GM18505 (cell line): Measurements from ENCODE around the gene TRIM54.
"Not testable (repeated sequence)": the region's sequence is repeated elsewhere in the genome, so short reads cannot be mapped to it uniquely, and the experiment has no call there.

Experiments
- ATAC-seq: cut with Tn5 transposase; IDR thresholded peaks from one replicate; pipeline ENCODE4 v1.9.1; 2021; ENCODE audit not compliant: unreplicated experiment
- POLR2A ChIP-seq: IDR thresholded peaks from 4 replicates; pipeline ENCODE4 v1.6.1; 2011; ENCODE audit warnings: borderline replicate concordance; ENCODE audit not compliant: insufficient read depth, insufficient read length; ENCODE audit errors: extremely low read depth

Gene TRIM54

DNA sequence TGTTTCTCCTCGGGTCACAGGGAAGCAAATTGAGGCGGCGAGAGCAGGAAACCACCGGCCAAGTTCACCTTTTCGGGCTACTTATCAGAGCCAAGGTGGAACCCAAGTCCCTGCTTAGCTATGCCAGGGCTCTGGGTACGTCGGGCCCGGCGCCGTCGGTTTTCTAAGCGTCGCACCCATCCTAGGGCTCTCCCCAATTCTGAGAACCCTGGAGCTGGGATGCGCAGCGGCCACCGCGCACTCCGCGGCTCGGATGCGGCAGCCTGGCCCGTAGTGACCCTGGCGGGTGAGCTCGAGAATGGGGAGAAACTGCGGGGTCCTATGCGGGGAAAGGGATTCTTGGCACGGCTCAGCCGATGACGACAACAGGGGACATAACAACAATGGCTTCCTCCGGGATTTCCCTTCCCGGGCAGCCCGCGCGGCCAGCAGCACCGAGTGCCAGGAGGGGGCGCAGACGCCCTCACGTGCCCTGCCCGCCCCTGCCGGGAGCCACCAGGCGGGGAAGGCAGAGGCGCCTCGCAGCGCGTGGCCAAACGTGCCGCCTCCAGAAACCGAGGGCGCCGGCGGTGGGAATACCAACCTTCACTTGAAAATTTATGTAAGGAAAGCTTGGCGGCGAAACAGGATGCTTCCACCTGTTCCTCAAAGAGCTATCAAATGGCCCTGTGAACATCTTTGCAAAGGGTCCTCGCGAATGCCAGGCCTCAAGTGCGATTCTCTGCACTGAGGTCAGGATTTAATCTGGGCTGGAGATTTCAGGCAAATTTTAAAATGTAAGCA, 17.3 kb upstream of the TRIM54 start:
- ATAC-seq = no peak
- no peak for TF ChIP-seq POLR2A

DNA sequence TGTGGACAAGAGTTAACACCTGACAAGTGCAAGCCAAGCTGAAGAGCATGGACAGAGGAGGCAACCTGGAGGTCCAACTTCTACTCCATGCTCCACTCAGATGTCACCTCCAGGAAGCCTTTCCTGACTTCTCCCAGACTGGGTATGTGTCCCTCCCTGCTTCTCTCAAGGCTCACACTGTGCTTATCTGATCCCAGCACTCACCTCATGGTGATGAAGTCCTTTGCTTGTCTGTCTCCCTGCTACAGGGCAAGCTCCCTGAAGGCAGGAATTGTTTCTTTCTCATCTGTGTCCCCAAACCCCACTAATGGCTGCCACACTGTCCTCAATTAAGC, 16.7 kb upstream of the TRIM54 start:
- TF ChIP-seq POLR2A = no peak
- ATAC-seq = no peak

GRCh38 chr2:27268296-27268695, 13.9 kb upstream of the TRIM54 start:
- not testable (repeated sequence) for ATAC-seq

GRCh38 chr2:27270131-27270530, 12.1 kb upstream of the TRIM54 start:
- TF ChIP-seq POLR2A = no peak
- no peak for ATAC-seq

GRCh38 chr2:27270670-27271069, 11.6 kb upstream of the TRIM54 start:
- no peak for ATAC-seq
- no peak for TF ChIP-seq POLR2A

DNA sequence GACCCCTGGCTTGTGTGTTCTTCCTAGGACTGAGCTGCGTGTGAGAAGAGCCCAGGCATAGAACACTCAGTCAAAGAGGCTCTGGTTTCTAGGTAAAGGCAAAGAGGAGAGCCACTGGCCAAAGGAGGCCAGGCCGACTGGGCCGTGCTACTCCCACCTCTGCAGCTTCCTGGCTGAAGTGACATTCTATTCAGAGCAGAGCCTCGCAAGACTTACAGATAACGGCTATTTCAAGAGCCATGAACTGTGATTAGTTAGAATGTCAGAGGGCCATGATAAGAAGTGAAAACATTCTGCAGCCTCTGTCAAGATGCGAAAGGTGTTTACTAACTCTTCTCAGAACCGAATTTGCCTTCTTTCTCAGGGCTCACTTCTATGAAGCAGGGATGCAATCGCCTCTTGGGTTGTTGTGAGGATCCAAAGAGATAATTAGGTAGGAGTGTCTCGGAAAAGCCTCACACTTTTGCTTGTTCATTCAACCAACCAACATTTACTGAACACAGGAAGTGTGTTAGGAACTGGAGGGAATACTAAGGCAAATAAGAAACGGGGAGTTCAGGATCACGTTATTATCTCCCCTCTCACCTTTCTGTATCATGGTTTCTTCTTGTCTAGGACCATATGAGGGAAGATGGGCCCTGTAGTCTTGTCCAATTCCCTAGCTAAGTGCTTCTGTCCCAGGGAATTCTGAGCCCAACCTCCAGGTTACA, 10.4 kb upstream of the TRIM54 start:
- ATAC-seq = no peak

GRCh38 chr2:27272537-27273522, 9.4 kb upstream of the TRIM54 start:
- ATAC-seq = not testable (repeated sequence)

More for the DNA sequence above, 10.4 kb upstream of the TRIM54 start:
- TF ChIP-seq POLR2A = no peak

DNA sequence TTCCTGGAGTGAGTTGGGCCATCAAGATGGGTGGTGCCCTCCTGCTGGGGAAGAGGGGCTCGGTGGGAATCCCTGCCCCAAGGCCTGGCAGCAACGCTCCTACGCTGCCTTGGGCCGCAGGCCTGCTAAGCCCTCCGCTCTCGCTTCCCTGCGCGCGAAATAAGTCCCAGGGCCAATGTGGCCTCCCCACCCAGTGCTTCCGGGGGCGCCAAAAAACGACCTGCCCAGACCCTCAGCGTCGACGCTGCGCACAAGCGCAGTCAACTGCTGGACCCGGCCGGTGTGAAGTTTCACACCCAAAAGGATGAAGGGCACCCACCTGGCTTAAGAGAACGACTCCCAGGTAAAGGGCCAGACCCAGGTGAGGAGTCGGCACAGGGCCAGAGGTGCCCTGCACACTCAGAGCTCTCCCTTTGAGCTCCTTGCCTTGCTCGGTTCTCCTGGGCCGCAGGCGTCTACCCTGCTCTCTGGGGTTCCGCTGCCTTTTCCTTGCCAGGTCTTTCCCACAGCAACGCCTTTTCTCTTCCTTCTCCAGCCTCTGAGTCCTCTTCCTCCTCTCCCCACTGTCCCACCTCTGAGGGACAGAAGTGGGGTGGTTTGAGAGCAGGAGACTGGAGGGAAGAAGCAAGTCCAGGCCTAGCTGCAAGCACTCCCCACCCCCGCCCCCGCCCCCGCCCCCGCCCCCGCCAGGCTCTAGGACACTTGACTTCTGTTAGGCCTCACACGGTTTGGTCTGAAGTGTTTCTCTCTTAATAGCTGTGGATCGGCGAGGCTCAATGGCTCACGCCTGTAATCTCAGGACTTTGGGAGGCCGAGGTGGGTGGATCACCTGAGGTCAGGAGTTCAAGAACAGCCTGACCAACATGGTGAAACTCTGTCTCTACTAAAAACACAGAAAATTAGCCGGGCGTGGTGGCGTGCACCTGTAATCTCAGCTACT, 6.7 kb upstream of the TRIM54 start, which contains the start of gene DNAJC5G:
Gene DNAJC5G (plus strand): TSS at position 223 of the 940 bp plus-strand sequence. CDS start 1,296 bp downstream, outside the sequence.
- ATAC-seq = no peak
- no peak for TF ChIP-seq POLR2A

DNA sequence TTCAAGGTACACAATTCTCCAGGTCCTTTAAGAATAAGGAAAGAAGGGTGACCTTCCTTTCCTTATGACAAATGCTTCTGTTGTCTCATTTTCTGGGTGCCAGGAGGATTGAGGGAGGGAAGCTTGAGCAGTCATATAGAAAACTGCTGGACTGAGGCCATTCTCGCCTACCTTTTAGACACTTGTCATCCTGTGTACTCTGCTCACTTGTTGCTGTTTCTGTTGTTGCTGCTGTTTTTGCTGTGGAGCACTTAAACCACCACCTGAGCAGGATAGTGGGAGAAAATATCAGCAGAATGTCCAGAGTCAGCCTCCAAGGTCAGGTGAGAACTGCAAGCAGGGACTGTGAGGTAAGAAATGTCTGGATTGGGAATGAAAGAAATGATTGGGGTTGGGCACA, 4.2 kb upstream of the TRIM54 start:
- no peak for TF ChIP-seq POLR2A
- ATAC-seq = no peak

DNA sequence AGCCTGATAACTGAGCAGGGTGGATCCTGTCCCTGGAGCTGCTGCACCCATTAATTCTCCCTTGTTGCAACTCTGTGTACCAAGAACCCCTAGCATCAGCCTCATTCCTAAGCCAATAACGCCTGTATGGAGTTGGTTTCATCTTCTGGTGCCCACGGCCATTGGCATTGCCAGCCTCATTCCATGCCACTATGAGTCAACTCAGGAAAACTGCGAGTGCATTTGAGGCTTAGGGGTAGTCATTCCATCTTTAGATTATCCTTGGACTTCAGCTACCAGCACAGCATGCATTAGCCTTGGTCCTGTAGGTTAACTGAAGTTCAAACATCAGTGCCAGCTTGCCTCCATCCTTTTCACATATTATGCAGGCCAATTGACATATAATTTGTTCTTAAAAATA, 1.4 kb upstream of the TRIM54 start:
- no peak for TF ChIP-seq POLR2A
- no peak for ATAC-seq

DNA sequence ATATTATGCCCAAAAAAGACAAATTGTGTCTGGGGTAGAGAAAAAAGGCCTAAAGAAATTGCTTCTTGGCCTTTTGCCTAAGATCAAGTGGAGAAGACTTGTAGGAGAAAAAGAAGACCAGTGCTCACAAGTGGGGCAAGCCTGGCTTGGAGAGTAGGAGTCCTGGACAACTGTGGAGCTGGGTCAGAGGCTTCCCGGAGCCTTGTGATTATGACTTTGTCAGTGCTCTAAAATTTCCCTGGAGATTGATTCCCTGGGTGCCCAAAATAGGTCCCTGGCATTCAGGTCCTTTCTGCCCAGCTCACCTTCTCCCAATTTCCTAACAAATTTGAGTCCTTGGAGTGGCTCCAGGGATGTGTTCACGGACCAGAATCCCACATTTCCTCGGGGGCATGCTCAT, 787 bp upstream of the TRIM54 start:
- ATAC-seq = no peak

DNA sequence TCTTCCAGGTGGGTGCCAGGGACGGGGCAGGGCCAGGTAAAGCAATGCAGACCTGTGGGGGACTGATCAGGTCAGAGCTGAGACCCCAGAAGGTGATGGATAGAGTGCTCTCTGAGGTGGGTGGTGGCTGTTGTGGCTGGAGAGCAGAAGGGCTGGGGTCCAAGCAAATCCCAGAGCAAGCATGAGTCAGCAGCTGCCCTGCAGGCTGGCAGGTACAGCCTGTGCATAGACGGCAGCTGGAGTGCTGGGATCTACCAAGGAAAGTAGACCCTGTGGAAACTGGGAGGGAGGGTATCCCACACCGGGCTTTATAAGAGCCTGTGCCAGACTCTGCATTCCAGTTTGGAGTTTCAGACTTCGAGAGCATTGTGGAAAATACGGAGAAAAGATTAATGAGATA, 663 bp downstream of the TRIM54 start:
- TF ChIP-seq POLR2A = no peak
- no peak for ATAC-seq

More for the DNA sequence above, 787 bp upstream of the TRIM54 start:
- no peak for TF ChIP-seq POLR2A
